Liver (tissue), 3 donors: Measurements from ENCODE around the gene HES4.

Source experiments
- CTCF ChIP-seq: fragments of 150-350 bp; IDR thresholded peaks from 2 replicates; pipeline ENCODE4 v1.5.1; 2017; ENCODE audit warnings: improper control_type of control experiment, low read depth, low read length; ENCODE audit not compliant: missing input control
- EGR1 ChIP-seq, 2 donors: IDR thresholded peaks; 2 replicates each; pipeline ENCODE4 v1.6.1; 2016 to 2018; ENCODE audit warnings: antibody characterized with exemption in 2 of 2, low read depth in 2 of 2
- RXRA ChIP-seq, 2 donors: IDR thresholded peaks; 2 replicates each; pipeline ENCODE4 v1.6.1; 2017 to 2018; ENCODE audit warnings: antibody characterized with exemption in 2 of 2, mild to moderate bottlenecking in 1 of 2
- YY1 ChIP-seq: IDR thresholded peaks from 2 replicates; pipeline ENCODE4 v1.6.1; 2016; ENCODE audit warnings: antibody characterized with exemption, mild to moderate bottlenecking
- donor health status: healthy.
- donor health status: healthy.

- no peak for TF ChIP-seq CTCF
- TF ChIP-seq YY1, result no peak
- no peak for TF ChIP-seq RXRA (IDR thresholded peaks at IDR 0.05)
- no peak for TF ChIP-seq EGR1 (IDR thresholded peaks at IDR 0.05; ENCODE audit: low read depth in 2 of 2)
These were observed 27.9 kb upstream of the HES4 start for GRCh38 chr1:1027791-1028190.
